Spleen (tissue), 11 donors: ENCODE data around the gene SEMA4A. TPM values are rescaled to one million over a fixed set of nuclear protein-coding genes. Genes with fewer than 3 reads are reported as not detected.

Experiments
- DNase-seq: peaks from one replicate; pipeline ENCODE4 v3.0.0-alpha.2; 2020
- H3K27ac ChIP-seq, 8 donors: fragments of 200-600 bp; sonication (generic) in 7 of 8; 1 replicate in 4 of 8; 2 replicates in 4 of 8; pipeline versions ENCODE4 v1.5.0 to v1.8.0; 2016 to 2021; ENCODE audit warnings: inconsistent platforms in 4 of 8, mild to moderate bottlenecking in 4 of 8, moderate library complexity in 1 of 8
- H3K27me3 ChIP-seq, 7 donors: fragments of 200-600 bp; sonication (generic) in 6 of 7; replicated peaks in 1 of 7; 1 replicate in 4 of 7; 2 replicates in 3 of 7; pipeline versions ENCODE4 v1.5.0 to v1.8.0; 2016 to 2021; ENCODE audit warnings: inconsistent platforms in 3 of 7, mild to moderate bottlenecking in 1 of 7
- H3K36me3 ChIP-seq, 6 donors: fragments of 200-600 bp; sonication (generic) in 5 of 6; 1 replicate in 4 of 6; 2 replicates in 2 of 6; pipeline versions ENCODE4 v1.5.0 to v1.8.0; 2016 to 2021; ENCODE audit warnings: inconsistent platforms in 2 of 6
- H3K4me1 ChIP-seq, 6 donors: fragments of 200-600 bp; sonication (generic) in 5 of 6; 1 replicate in 3 of 6; 2 replicates in 3 of 6; pipeline versions ENCODE4 v1.5.0 to v1.8.0; 2016 to 2021; ENCODE audit warnings: inconsistent platforms in 3 of 6
- H3K4me3 ChIP-seq, 8 donors: fragments of 200-600 bp; sonication (generic) in 7 of 8; 1 replicate in 4 of 8; 2 replicates in 4 of 8; pipeline versions ENCODE4 v1.5.0 to v1.8.0; 2016 to 2021; ENCODE audit warnings: inconsistent platforms in 4 of 8, mild to moderate bottlenecking in 4 of 8, moderate library complexity in 2 of 8
- H3K9me3 ChIP-seq, 8 donors: fragments of 200-600 bp; sonication (generic) in 7 of 8; 1 replicate in 4 of 8; 2 replicates in 4 of 8; pipeline versions ENCODE4 v1.5.0 to v1.8.0; 2016 to 2021; ENCODE audit warnings: inconsistent platforms in 4 of 8
- CTCF ChIP-seq, 11 experiments: fragments of 200-600 bp in 7 of 11; fragments of 450-650 bp in 4 of 11; sonication (generic) in 4 of 11; IDR thresholded peaks in 8 of 11; conservative IDR thresholded peaks in 3 of 11; 1 replicate in 7 of 11; 2 replicates in 4 of 11; pipeline versions ENCODE4 v1.4.0 to v1.8.0; 2016 to 2021; ENCODE audit warnings: antibody characterized with exemption in 11 of 11, inconsistent platforms in 4 of 11, mild to moderate bottlenecking in 1 of 11
- POLR2A ChIP-seq, 3 donors: fragments of 450-650 bp; IDR thresholded peaks; one replicate each; pipeline ENCODE4 v1.5.1; 2017; ENCODE audit warnings: antibody characterized with exemption in 3 of 3, mild to moderate bottlenecking in 1 of 3
- POLR2AphosphoS5 ChIP-seq, 3 donors: sonication (generic); formaldehyde crosslinking; IDR thresholded peaks; one replicate each; pipeline ENCODE4 v1.5.1; 2017; ENCODE audit warnings: antibody characterized with exemption in 3 of 3
- WGBS, 5 donors: extraction: QIAGEN DNeasy Blood & Tissue Kit in 3 of 5; methylation state at CpG; one replicate each; pipeline versions ENCODE4 v1.1.5 to v1.1.7; 2013 to 2018; 5-methylcytosine and 5-hydroxymethylcytosine counted together
- intact Hi-C: fragments of 100-400 bp; cut with DNase I; formaldehyde crosslinking; loops from one replicate; pipeline ENCODE4 v1.15.0; 2023; ENCODE audit warnings: low total_unique reads
- polyA plus RNA-seq, 3 donors: library from polyadenylated mRNA; stranded (reverse); fragments of 200-250 nt; gene quantifications; one replicate each; pipeline ENCODE4 v1.2.1, GENCODE V29; 2013
- total RNA-seq, 7 donors: library from RNA; depleted of rRNA in 3 of 7; stranded (reverse); fragments of >200 nt in 3 of 7; fragmentation: NEBNext Ultra II Directional in 4 of 7; extraction: Animal tissue kit (Norgen Biotek cat#: 25700) in 4 of 7; gene quantifications; one replicate each; pipeline versions ENCODE4 v1.1.0 to v1.2.1, GENCODE V29; 2016 to 2021
- donor health status: healthy with polysubstance abuse.
- donor health status: DM: no; HTN: no; CAD: no; lungs with moderate emphysema.
- donor health status: DM: no; HTN: no; CAD: no.
- donor health status: Bipolar disorder and iron deficiency.
- donor health status: healthy.
- donor health status: DM: no; HTN: no; CAD: no.
- donor health status: DM: yes; HTN: yes; CAD: no.

SEMA4A gene
- total and polyA plus RNA-seq, 10 donors, result 7.1 to 65.9 (median 33.2) TPM

GRCh38 chr1:156195853-156196252, 42.5 kb downstream of the SEMA4A start:
- H3K27me3 ChIP-seq, result no peaks in the 10 kb centered on the region
- H3K9me3 ChIP-seq, result no peaks in the 10 kb centered on the region
- DNase-seq, result no peak
- intact Hi-C loops, result no loop called here
- no peak overlapping the region for H3K4me3 ChIP-seq
- 75 to 81% (median 77%) methylated on average over 4 of the region's 4 CpGs for WGBS, 5 donors
- peaks cover 0 to 54% (median 21%) of the 10 kb centered on the region in 6 donors for H3K36me3 ChIP-seq
- TF ChIP-seq POLR2A (IDR thresholded peaks at IDR 0.05), result no peak
- TF ChIP-seq CTCF (IDR thresholded peaks at IDR 0.05 in 8 of 11, conservative IDR thresholded peaks at IDR 0.05 in 3 of 11), result no peak
- no peak for TF ChIP-seq POLR2AphosphoS5 (IDR thresholded peaks at IDR 0.05)
- peak overlapping the region in 1 of 8 donors; percentile 1 for H3K27ac ChIP-seq
- peaks cover 11 to 86% (median 61%) of the 10 kb centered on the region in 6 donors for H3K4me1 ChIP-seq

GRCh38 chr1:156196445-156196844, 43.1 kb downstream of the SEMA4A start:
- WGBS, 5 donors, result 63 to 89% (median 82%) methylated on average over 2 of the region's 2 CpGs
- intact Hi-C loops, result no loop called here
- Histone ChIP-seq H3K4me1 (peaks cover 11 to 92% (median 66%) of the 10 kb centered on the region in 6 donors), H3K36me3 (peaks cover 0 to 60% (median 24%) of the 10 kb centered on the region in 6 donors), H3K27me3 (no peaks in the 10 kb centered on the region), H3K9me3 (no peaks in the 10 kb centered on the region), H3K27ac (no peak overlapping the region), H3K4me3 (no peak overlapping the region)
- DNase-seq, result no peak
- TF ChIP-seq POLR2A (IDR thresholded peaks at IDR 0.05) (no peak), CTCF (IDR thresholded peaks at IDR 0.05 in 8 of 11, conservative IDR thresholded peaks at IDR 0.05 in 3 of 11) (no peak), POLR2AphosphoS5 (IDR thresholded peaks at IDR 0.05) (no peak)

GRCh38 chr1:156198831-156199349, 45.5 kb downstream of the SEMA4A start:
- Histone ChIP-seq H3K27me3 (no peaks in the 10 kb centered on the region), H3K4me1 (peaks cover 7 to 98% (median 72%) of the 10 kb centered on the region in 6 donors), H3K27ac (peak overlapping the region in 2 of 8 donors; percentile 38 to 80), H3K9me3 (no peaks in the 10 kb centered on the region), H3K36me3 (peaks cover 0 to 84% (median 29%) of the 10 kb centered on the region in 6 donors), H3K4me3 (no peak overlapping the region)
- TF ChIP-seq POLR2AphosphoS5 (IDR thresholded peaks at IDR 0.05) (no peak), POLR2A (IDR thresholded peaks at IDR 0.05) (no peak), CTCF (IDR thresholded peaks at IDR 0.05 in 8 of 11, conservative IDR thresholded peaks at IDR 0.05 in 3 of 11) (no peak)
- no peak for DNase-seq
- 55 to 69% (median 60%) methylated on average over 5 of the region's 5 CpGs for WGBS, 5 donors
- intact Hi-C loops, result no loop called here

- H3K4me3 ChIP-seq, result no peak overlapping the region
- no peaks in the 10 kb centered on the region for H3K9me3 ChIP-seq
- WGBS, 5 donors, result 87 to 95% (median 94%) methylated on average over 5 to 8 of the region's 8 CpGs
- H3K4me1 ChIP-seq, result peaks cover 5 to 95% (median 65%) of the 10 kb centered on the region in 6 donors
- peaks cover 0 to 95% (median 29%) of the 10 kb centered on the region in 6 donors for H3K36me3 ChIP-seq
- TF ChIP-seq POLR2AphosphoS5 (IDR thresholded peaks at IDR 0.05), result no peak
- TF ChIP-seq CTCF (IDR thresholded peaks at IDR 0.05 in 8 of 11, conservative IDR thresholded peaks at IDR 0.05 in 3 of 11), result no peak
- TF ChIP-seq POLR2A (IDR thresholded peaks at IDR 0.05), result no peak
- no peak for DNase-seq
- H3K27ac ChIP-seq, result peak overlapping the region in 1 of 8 donors; percentile 80
- no peaks in the 10 kb centered on the region for H3K27me3 ChIP-seq
- intact Hi-C loops, result no loop called here
Measured at GRCh38 chr1:156200044-156200443, 46.7 kb downstream of the SEMA4A start.
